Measurements from ENCODE around the gene CD46.
"Not testable (repeated sequence)": the region's sequence is repeated elsewhere in the genome, so short reads cannot be mapped to it uniquely, and the experiment has no call there.

The CD46 gene

GRCh38 chr1:207750631-207751305, 1.1 kb upstream of the CD46 start:
- DNase-seq (ENCODE audit: low read depth) = no peak

GRCh38 chr1:207751463-207751789, 428 bp upstream of the CD46 start:
- DNase-seq (ENCODE audit: low read depth) = not testable (repeated sequence)

- DNase-seq (ENCODE audit: low read depth) = no peak
Measured at GRCh38 chr1:207752456-207752998, 673 bp downstream of the CD46 start.

GRCh38 chr1:207753611-207754010, 1.8 kb downstream of the CD46 start:
- no peak for DNase-seq (ENCODE audit: low read depth)

GRCh38 chr1:207754011-207754410, 2.2 kb downstream of the CD46 start:
- no peak for DNase-seq (ENCODE audit: low read depth)

- DNase-seq (ENCODE audit: low read depth) = no peak
Measured at GRCh38 chr1:207754974-207755700, 3.3 kb downstream of the CD46 start.

GRCh38 chr1:207755846-207756693, 4.2 kb downstream of the CD46 start:
- DNase-seq (ENCODE audit: low read depth) = no peak

- DNase-seq (ENCODE audit: low read depth) = no peak
Measured at GRCh38 chr1:207762622-207763021, 10.8 kb downstream of the CD46 start.

GRCh38 chr1:207763091-207763490, 11.2 kb downstream of the CD46 start:
- no peak for DNase-seq (ENCODE audit: low read depth)

- DNase-seq (ENCODE audit: low read depth) = no peak
Measured at GRCh38 chr1:207763972-207764371, 12.1 kb downstream of the CD46 start.

- no peak for DNase-seq (ENCODE audit: low read depth)
Measured at GRCh38 chr1:207766569-207766968, 14.7 kb downstream of the CD46 start.

GRCh38 chr1:207770514-207770913, 18.7 kb downstream of the CD46 start:
- DNase-seq (ENCODE audit: low read depth) = not testable (repeated sequence)

- DNase-seq (ENCODE audit: low read depth) = not testable (repeated sequence)
Measured at GRCh38 chr1:207776045-207776444, 24.2 kb downstream of the CD46 start.

GRCh38 chr1:207777412-207777811, 25.6 kb downstream of the CD46 start:
- DNase-seq (ENCODE audit: low read depth) = not testable (repeated sequence)

- no peak for DNase-seq (ENCODE audit: low read depth)
Measured at GRCh38 chr1:207779008-207779407, 27.2 kb downstream of the CD46 start.

- no peak for DNase-seq (ENCODE audit: low read depth)
Measured at GRCh38 chr1:207781312-207781711, 29.5 kb downstream of the CD46 start.

GRCh38 chr1:207787776-207788175, 35.9 kb downstream of the CD46 start:
- no peak for DNase-seq (ENCODE audit: low read depth)

- DNase-seq (ENCODE audit: low read depth) = no peak
Measured at GRCh38 chr1:207789386-207789785, 37.5 kb downstream of the CD46 start.

- DNase-seq (ENCODE audit: low read depth) = no peak
Measured at GRCh38 chr1:207789792-207790787, 38.2 kb downstream of the CD46 start.

GRCh38 chr1:207791290-207791689, 39.4 kb downstream of the CD46 start:
- DNase-seq (ENCODE audit: low read depth) = no peak

GRCh38 chr1:207793327-207793726, 41.5 kb downstream of the CD46 start:
- no peak for DNase-seq (ENCODE audit: low read depth)
